Kidney epithelial cell (primary cell): ENCODE results near the gene CXCL12. TPM values are rescaled to one million over a fixed set of nuclear protein-coding genes. Genes with fewer than 3 reads are reported as not detected.

Experiments
- DNase-seq: peaks from one replicate; pipeline ENCODE4 v3.0.0-alpha.2; 2010; ENCODE audit warnings: low read depth
- H3K27me3 ChIP-seq: 2 replicates; pipeline ENCODE4 v1.6.0; 2011; ENCODE audit warnings: low read length; ENCODE audit not compliant: control insufficient read depth, insufficient read depth
- H3K36me3 ChIP-seq: 2 replicates; pipeline ENCODE4 v1.5.1; 2011; ENCODE audit warnings: low read length; ENCODE audit not compliant: control insufficient read depth, insufficient read depth
- H3K4me3 ChIP-seq: 2 replicates; pipeline ENCODE4 v1.5.1; 2011; ENCODE audit warnings: low read depth, mild to moderate bottlenecking, control low read depth, low read length
- total RNA-seq: library from RNA; depleted of rRNA; stranded (reverse); fragments of >200 nt; gene quantifications from 2 replicates; pipeline ENCODE4 v1.2.3, GENCODE V29; 2015
- TF ChIP-seq, protein P1 (sequence below): IDR thresholded peaks from 2 replicates; pipeline ENCODE4 v1.5.1; 2011; ENCODE audit warnings: mild to moderate bottlenecking, moderate library complexity, low read length, control low read depth, inconsistent platforms; ENCODE audit not compliant: insufficient read depth, poor library complexity, severe bottlenecking

The CXCL12 gene
- total RNA-seq, 1 donor from 2014 or later: 13.5 TPM

DNA sequence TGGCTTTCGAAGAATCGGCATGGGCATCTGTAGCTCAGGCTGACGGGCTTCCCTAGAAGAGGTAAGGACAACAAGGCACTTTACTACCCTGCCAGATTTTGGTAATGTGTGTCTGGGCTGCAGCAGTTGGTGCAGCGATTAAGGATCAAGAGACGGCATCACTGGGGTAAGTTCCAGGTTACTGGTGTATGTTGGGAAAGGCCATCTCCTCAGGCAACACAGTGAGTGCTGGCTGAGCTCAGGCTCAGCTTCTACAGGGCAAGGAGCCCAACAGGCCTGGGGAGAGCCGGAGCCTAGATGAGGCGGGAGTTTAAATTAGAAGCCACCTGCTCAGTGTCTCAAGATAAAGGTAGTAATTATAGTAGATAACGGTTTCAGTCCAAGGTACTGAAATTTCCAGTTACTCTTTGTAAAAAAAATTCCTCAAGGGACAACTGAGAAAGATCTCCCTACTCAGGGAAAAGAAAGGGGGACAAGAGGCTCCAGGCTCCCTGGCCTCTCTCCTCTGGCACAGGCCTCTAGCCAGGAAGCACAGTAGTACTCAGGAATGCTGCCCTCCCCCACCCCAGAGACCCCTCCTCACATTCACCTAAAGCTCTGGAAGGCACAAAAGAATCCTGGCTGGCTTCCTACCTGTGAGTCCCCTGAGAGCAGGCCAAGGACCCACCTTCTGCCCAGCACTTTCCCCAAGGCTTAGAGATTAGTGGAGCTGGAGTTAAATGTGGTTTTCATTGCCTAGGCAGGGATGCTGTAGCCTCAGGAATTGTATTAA lies 3.9 kb downstream of the CXCL12 start:
- Histone ChIP-seq H3K36me3 (no peaks in the 10 kb centered on the region), H3K27me3 (peaks cover 41% of the 10 kb centered on the region), H3K4me3 (no peak overlapping the region)
- DNase-seq: no peak
- TF ChIP-seq, protein P1, sequence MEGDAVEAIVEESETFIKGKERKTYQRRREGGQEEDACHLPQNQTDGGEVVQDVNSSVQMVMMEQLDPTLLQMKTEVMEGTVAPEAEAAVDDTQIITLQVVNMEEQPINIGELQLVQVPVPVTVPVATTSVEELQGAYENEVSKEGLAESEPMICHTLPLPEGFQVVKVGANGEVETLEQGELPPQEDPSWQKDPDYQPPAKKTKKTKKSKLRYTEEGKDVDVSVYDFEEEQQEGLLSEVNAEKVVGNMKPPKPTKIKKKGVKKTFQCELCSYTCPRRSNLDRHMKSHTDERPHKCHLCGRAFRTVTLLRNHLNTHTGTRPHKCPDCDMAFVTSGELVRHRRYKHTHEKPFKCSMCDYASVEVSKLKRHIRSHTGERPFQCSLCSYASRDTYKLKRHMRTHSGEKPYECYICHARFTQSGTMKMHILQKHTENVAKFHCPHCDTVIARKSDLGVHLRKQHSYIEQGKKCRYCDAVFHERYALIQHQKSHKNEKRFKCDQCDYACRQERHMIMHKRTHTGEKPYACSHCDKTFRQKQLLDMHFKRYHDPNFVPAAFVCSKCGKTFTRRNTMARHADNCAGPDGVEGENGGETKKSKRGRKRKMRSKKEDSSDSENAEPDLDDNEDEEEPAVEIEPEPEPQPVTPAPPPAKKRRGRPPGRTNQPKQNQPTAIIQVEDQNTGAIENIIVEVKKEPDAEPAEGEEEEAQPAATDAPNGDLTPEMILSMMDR: no peak

DNA sequence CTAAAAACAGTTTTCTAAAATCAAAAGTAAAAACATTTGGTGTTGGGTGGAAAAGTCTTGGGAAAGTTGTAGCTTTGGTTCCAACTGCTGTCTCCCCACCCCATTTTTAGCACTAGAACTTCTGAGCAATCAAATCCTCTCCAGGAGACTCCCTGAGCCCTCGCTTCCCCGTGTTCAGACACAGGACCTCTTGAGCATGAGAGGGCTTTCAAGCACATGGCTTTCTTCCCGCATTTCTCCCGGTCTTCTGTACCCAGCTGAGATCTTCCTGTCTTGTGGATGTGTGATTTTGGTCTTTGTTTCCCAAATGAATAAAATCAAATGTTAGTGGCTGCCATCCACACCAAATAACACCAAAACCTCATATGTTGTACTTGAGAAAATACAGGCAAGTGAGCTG lies 5.0 kb downstream of the CXCL12 start:
- Histone ChIP-seq H3K4me3 (no peak overlapping the region), H3K27me3 (peaks cover 31% of the 10 kb centered on the region), H3K36me3 (no peaks in the 10 kb centered on the region)
- DNase-seq: no peak
- TF ChIP-seq, protein P1: no peak

DNA sequence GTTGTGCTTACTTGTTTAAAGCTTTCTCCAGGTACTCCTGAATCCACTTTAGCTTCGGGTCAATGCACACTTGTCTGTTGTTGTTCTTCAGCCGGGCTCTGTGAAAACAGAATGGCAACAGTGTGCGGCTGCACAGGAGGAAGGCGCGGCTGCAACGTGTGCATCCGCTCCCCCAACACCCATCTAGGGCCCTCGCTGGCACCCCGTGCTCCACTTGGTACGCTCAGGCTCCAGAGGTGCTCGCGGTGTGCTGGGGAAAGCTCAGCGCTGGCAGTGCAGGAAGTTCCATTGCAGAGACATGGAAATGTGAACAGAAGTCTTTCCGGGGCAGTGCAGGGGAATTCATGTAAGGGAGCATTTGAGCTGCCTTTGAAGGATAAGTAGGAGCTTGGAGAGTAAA lies 6.3 kb downstream of the CXCL12 start:
- Histone ChIP-seq H3K36me3 (no peaks in the 10 kb centered on the region), H3K4me3 (no peak overlapping the region), H3K27me3 (peaks cover 19% of the 10 kb centered on the region)
- TF ChIP-seq, protein P1: no peak
- DNase-seq: no peak

DNA sequence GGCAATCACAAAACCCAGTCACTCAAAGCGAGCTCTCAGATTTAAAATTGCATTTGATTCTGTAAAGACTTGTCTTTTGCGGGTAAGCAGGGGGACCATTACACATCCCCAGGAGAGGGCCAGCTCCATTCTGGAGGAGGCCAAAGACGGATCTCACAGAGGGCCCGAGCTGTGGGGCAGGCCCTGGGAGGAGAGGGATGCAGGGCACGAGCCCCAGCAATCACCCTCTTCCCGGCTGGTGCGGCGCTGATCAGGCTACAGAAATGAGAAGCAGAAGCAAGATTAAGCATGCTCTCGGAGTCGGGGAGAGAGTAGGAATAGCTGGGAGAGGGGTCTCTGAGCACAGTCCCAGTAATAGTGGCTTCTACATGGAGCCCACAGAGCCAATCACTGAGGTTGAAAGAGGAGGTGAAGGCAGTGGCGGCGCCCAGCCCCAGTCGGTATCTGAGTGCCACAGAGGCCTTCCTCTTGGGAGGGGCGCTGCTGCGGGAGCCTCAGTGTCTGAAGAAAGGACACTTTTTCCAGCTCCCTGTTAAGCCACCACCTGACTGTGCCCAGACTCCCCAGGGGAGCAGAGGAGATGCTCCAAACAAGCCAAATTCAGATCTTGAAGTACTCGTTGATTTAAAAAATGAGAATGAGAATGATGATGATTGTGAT lies 7.1 kb downstream of the CXCL12 start:
- no peaks in the 10 kb centered on the region for H3K36me3 ChIP-seq
- TF ChIP-seq, protein P1: no peak
- DNase-seq: no peak
- H3K27me3 ChIP-seq: peaks cover 11% of the 10 kb centered on the region
- H3K4me3 ChIP-seq: no peak overlapping the region

DNA sequence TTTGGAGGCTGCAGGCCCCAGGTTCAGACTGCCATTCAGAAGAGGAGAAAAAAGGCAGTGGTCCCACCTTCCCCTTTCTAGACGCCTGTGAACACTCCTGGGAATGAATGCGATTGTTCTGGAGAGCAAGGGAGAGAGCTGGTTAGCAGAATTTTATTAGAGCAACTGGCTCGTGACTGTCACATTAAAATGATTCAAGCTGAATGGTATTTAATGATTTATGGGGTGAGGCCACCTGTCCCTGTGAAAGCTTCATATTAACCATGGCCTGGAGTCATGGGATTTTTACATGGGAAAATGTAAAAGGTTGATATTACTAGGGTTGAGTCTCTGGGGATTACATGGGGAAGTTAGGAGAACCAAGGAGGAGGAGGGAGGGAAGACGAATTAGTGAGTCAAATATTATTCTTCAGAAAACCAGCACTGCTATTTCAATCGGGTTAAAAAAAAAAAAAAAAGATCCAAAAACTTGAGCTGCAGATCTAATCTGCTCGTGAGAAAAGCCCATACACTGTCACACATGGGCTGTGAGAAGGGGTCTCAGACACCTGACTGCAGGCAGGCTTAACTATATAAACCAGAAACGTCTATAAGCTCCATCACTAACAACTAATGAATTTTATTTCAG lies 8.3 kb downstream of the CXCL12 start:
- Histone ChIP-seq H3K27me3 (peaks cover 3% of the 10 kb centered on the region), H3K36me3 (no peaks in the 10 kb centered on the region), H3K4me3 (no peak overlapping the region)
- TF ChIP-seq, protein P1: no peak
- DNase-seq: no peak
